BE2C (cell line): ENCODE results near the gene CES1.
"Not testable (repeated sequence)": the region's sequence is repeated elsewhere in the genome, so short reads cannot be mapped to it uniquely, and the experiment has no call there.

Experiments
- DNase-seq: peaks from one replicate; pipeline ENCODE4 v3.0.0-alpha.2; 2020
- H3K27me3 ChIP-seq: fragments of 250-450 bp; sonication (Bioruptor Pico); 2 replicates; pipeline ENCODE4 v1.5.1; 2020; ENCODE audit warnings: mild to moderate bottlenecking
- H3K36me3 ChIP-seq: fragments of 250-450 bp; sonication (Bioruptor Pico); 2 replicates; pipeline ENCODE4 v1.5.1; 2020; ENCODE audit warnings: mild to moderate bottlenecking
- H3K4me1 ChIP-seq: fragments of 250-450 bp; sonication (Bioruptor Pico); 2 replicates; pipeline ENCODE4 v1.5.1; 2020
- H3K4me3 ChIP-seq: 2 replicates; pipeline ENCODE4 v1.5.1; 2011; ENCODE audit warnings: low read depth, low read length
- H3K9me3 ChIP-seq: fragments of 250-450 bp; sonication (Bioruptor Pico); 2 replicates; pipeline ENCODE4 v1.5.1; 2020
- TF ChIP-seq, protein P1 (sequence below): IDR thresholded peaks from 2 replicates; pipeline ENCODE4 v1.5.1; 2012; ENCODE audit warnings: mild to moderate bottlenecking, low read depth, low read length

The CES1 gene

GRCh38 chr16:55836158-55836611 lies 3.3 kb upstream of the CES1 start:
- TF ChIP-seq, protein P1, sequence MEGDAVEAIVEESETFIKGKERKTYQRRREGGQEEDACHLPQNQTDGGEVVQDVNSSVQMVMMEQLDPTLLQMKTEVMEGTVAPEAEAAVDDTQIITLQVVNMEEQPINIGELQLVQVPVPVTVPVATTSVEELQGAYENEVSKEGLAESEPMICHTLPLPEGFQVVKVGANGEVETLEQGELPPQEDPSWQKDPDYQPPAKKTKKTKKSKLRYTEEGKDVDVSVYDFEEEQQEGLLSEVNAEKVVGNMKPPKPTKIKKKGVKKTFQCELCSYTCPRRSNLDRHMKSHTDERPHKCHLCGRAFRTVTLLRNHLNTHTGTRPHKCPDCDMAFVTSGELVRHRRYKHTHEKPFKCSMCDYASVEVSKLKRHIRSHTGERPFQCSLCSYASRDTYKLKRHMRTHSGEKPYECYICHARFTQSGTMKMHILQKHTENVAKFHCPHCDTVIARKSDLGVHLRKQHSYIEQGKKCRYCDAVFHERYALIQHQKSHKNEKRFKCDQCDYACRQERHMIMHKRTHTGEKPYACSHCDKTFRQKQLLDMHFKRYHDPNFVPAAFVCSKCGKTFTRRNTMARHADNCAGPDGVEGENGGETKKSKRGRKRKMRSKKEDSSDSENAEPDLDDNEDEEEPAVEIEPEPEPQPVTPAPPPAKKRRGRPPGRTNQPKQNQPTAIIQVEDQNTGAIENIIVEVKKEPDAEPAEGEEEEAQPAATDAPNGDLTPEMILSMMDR = no peak
- Histone ChIP-seq H3K9me3 (no peaks in the 10 kb centered on the region), H3K4me3 (no peak overlapping the region), H3K4me1 (peaks cover 5% of the 10 kb centered on the region), H3K27me3 (no peaks in the 10 kb centered on the region), H3K36me3 (no peaks in the 10 kb centered on the region)
- no peak for DNase-seq

GRCh38 chr16:55835581-55835980 lies 2.7 kb upstream of the CES1 start:
- H3K27me3 ChIP-seq = no peaks in the 10 kb centered on the region
- no peak overlapping the region for H3K4me3 ChIP-seq
- no peaks in the 10 kb centered on the region for H3K36me3 ChIP-seq
- peaks cover 5% of the 10 kb centered on the region for H3K4me1 ChIP-seq
- TF ChIP-seq, protein P1 = no peak
- no peaks in the 10 kb centered on the region for H3K9me3 ChIP-seq
- peak; percentile 52 for DNase-seq

GRCh38 chr16:55835173-55835572 lies 2.3 kb upstream of the CES1 start:
- not testable (repeated sequence) for H3K9me3 ChIP-seq, H3K4me1 ChIP-seq, H3K27me3 ChIP-seq, H3K36me3 ChIP-seq, DNase-seq, H3K4me3 ChIP-seq

- H3K9me3 ChIP-seq = no peaks in the 10 kb centered on the region
- H3K36me3 ChIP-seq = no peaks in the 10 kb centered on the region
- H3K4me3 ChIP-seq = no peak overlapping the region
- no peak for DNase-seq
- TF ChIP-seq, protein P1 = no peak
- no peaks in the 10 kb centered on the region for H3K27me3 ChIP-seq
- H3K4me1 ChIP-seq = peaks cover 5% of the 10 kb centered on the region
These were observed 1.2 kb upstream of the CES1 start for GRCh38 chr16:55834049-55834448.

DNA sequence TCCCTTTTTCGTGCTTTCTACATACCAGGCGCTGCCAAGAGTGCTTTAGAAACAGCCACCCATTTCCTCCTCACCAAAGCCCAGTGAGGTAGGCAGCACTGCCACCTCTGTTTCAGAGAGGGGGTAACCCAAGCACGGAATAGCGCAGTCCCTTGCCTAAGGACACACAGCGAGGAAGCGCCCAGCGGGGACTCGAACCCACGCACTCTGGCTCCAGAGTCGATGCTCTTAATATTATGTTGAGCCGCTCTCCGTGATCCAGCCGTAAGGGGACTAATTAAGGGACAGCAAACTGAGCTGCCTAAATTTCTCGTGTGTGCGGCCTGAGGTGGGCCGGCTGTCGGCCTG lies 497 bp downstream of the CES1 start:
- peaks cover 5% of the 10 kb centered on the region for H3K4me1 ChIP-seq
- no peaks in the 10 kb centered on the region for H3K9me3 ChIP-seq
- H3K36me3 ChIP-seq = no peaks in the 10 kb centered on the region
- no peak for DNase-seq
- H3K27me3 ChIP-seq = no peaks in the 10 kb centered on the region
- H3K4me3 ChIP-seq = no peak overlapping the region
- TF ChIP-seq, protein P1 = no peak

DNA sequence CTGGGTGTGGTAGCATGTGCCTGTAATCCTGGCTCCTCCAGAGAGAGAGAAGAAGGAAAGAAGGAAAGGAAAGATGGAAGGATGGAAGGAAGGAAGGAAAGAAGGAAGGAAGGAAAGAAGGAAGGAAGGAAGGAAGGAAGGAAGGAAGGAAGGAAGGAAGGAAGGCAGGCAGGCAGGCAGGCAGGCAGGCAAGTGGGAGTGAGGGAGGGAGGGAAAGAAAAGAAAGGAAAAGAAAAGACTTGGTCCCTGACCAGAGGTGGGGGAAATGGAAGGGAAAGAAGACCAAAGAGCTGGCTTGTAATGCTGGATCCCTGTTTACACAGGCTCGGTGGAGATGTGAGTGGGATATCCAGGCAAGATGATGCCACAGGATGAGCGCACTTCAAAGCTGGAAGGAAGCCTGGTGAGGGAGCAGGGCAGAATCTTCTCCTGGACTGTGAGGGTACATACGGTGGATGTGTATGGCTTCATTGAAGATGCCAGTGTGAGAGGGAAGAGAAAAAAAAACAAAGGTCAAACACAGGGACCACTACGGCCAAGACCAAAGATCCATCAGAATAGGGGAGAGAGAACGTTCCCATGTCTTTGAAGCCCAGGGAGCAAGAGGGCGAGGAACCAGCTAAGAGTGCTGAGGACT lies 2.1 kb downstream of the CES1 start:
- H3K36me3 ChIP-seq = no peaks in the 10 kb centered on the region
- no peak overlapping the region for H3K4me3 ChIP-seq
- no peak for DNase-seq
- no peaks in the 10 kb centered on the region for H3K27me3 ChIP-seq
- H3K4me1 ChIP-seq = no peaks in the 10 kb centered on the region; the same call in 1 of the 2 replicates
- no peaks in the 10 kb centered on the region for H3K9me3 ChIP-seq
- TF ChIP-seq, protein P1 = no peak

DNA sequence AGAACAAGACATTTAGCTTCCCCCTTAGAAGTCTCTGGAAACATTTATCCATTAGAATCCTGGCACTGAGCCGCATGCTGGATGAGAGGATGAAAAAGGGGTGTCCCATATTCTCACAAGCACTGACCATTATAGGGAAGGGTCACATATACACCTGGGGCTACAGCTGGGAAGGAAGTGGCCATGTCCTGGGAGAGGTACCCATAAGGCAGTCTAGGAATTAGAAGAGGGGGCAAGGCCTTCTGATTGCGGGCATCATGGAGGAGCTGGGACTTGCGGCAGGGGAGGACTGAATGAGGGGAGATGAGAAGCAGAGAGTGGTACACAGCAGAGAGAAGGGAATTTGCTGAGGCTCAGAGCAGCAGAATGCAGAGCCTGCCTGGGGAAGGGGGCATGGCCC lies 3.7 kb downstream of the CES1 start:
- H3K9me3 ChIP-seq, H3K36me3 ChIP-seq, H3K4me3 ChIP-seq, H3K27me3 ChIP-seq, DNase-seq, H3K4me1 ChIP-seq: not testable (repeated sequence)
